ENCODE data around the gene SCAMP1.
"Not testable (repeated sequence)": the region's sequence is repeated elsewhere in the genome, so short reads cannot be mapped to it uniquely, and the experiment has no call there.

Gene SCAMP1, protein sequence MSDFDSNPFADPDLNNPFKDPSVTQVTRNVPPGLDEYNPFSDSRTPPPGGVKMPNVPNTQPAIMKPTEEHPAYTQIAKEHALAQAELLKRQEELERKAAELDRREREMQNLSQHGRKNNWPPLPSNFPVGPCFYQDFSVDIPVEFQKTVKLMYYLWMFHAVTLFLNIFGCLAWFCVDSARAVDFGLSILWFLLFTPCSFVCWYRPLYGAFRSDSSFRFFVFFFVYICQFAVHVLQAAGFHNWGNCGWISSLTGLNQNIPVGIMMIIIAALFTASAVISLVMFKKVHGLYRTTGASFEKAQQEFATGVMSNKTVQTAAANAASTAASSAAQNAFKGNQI

GRCh38 chr5:78359831-78360673 lies at the start of gene SCAMP1:
SCAMP1 (plus strand) TSS chr5:78360617; CDS start chr5:78360672, 55 bp downstream.
- no peak for FAIRE-seq

GRCh38 chr5:78317515-78317914 lies 42.9 kb upstream of the SCAMP1 start:
- FAIRE-seq, result no peak

GRCh38 chr5:78318337-78318736 lies 42.1 kb upstream of the SCAMP1 start:
- FAIRE-seq, result no peak

DNA sequence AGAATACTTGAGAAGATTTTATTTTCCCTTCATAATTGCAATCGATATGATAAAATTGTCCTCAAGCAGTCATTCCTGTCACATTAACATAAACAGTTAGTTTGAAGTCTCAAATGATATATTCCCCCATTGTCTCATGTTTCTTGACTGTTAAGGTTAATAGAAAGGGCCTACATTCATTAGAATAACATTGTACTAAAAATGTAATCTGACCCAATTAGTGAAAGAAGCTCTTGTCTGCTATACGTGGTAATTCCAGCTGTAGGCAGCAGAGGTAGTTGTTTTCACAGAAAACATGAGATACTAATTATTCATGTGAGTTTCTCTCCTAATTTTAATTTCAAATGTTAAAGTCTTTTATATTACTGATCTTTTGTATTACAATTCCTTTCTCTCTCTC lies 40.0 kb upstream of the SCAMP1 start:
- FAIRE-seq, result peak; percentile 92

DNA sequence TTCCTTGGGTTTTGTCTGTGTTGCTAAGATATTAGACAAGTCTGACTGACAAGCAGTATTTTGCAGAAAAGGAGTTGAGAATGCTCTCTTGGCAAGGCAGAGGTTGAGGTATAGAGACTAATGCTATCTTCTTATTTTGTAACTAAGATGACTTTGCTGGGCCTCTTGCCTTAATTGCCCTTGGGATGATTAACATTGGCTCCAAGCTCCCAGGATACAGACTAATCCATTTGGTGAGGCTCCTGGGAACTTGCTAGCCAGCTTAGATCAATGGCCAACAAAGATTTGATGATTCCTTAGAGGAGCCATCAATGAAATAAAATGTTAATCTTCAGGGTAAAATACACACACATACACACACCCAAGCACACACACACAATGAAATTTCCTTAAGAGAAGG lies 37.2 kb upstream of the SCAMP1 start:
- no peak for FAIRE-seq

- no peak for FAIRE-seq
Measured at GRCh38 chr5:78326930-78327329, 33.5 kb upstream of the SCAMP1 start.

DNA sequence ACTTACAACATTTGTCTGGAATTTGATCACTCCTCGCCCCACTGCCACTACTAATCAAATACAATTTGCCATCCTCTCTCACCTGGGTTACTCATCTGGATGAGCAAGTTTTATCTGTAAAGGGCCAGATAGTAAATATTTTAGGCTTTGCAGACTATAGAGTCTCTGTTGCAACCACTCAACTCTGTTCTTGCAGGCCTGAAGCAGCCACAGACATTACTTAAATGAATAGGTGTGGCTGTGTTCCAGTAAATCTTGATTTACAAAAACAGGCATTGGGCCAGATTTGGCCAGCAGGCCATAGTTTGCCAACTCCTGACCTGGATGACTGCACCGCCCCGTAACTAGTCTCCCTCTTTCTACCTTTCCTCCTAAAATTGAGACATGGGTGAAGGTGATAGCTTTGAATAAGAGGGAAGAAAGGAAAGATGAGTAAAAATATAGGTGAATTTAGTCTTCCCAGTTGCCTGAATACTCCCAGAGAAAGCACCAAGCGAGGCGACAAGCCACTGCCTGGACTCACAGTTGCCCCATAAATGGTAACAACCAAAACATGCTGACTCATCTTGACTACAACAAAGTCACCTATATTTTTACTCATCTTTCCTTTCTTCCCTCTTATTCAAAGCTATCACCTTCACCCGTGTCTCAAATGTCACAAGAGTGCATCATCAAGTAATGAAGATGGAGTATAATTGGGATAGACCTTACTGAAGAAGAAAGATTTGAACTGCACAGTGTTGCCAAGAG lies 32.5 kb upstream of the SCAMP1 start:
- no peak for FAIRE-seq

DNA sequence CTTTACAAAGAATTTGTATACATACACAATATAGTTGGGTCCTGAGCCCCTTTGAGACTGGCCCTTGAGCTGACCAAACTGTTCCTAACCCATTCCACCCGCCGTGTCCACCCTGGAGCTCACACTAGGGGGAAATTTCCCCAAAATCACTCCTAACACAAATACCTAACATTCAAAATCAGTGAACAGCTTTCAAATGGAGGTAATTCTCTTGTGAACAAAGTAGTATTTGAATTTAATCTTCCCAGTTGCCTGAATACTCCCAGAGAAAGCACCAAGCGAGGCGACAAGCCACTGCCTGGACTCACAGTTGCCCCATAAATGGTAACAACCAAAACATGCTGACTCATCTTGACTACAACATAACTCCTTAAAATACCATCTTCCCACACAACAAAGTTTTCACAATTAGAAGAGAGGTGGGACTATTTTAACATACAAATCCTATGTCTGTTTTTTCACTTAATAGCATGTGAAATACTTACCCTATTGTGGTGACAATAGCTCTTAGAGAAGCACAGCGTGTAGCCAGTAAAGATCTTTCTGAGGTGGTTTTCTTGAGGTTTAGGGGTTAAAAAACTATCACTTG lies 31.7 kb upstream of the SCAMP1 start:
- no peak for FAIRE-seq

DNA sequence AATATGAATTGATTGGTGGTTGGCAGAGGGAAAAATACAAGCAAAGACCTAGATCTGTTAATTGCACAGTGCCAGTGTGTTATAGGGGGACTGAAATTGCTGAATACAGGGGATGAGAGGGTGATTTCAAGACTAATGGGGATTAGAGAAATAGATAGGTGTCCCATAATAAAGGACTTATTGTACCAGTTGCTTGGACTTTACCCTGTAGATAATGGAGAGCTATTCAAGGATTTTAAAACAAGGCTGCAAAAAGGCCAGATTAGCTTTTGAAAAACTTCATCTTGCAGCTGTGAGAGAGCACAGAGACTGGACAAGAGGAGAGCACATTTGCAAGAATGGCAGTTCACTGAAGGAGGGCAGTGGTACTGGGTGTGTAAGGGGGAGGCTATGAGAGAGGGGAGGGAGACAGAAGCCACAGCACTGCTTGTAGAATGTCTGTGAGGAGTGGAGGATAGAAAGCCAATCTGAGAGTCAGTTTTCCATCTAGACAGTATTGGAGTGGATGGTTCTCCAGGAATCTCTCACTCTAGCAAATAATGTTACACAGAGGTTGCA lies 28.8 kb upstream of the SCAMP1 start:
- no peak for FAIRE-seq

GRCh38 chr5:78334811-78335210 lies 25.6 kb upstream of the SCAMP1 start:
- no peak for FAIRE-seq

DNA sequence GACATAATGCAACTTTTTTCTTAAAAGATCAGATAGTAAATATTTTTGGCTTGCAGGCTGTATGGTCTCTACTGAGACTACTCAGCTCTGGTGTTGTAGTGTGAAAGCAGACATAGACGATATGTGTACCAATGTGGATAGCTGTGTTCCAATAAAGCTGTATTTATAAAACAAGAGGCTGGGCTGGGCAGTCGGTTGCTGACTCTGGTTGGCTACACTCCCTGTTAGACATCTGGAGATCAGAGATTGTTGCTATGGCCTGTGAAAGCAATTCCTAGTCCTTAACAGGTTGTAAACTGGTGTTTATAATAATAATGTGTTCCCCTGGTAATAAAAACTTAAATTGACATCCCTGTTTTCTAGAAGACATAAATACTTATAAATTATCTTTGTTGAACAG lies 24.4 kb upstream of the SCAMP1 start:
- no peak for FAIRE-seq

- no peak for FAIRE-seq
Measured at GRCh38 chr5:78336698-78337097, 23.7 kb upstream of the SCAMP1 start.

GRCh38 chr5:78339617-78340436 lies 20.6 kb upstream of the SCAMP1 start:
- no peak for FAIRE-seq

- no peak for FAIRE-seq
Measured at GRCh38 chr5:78341440-78341839, 19.0 kb upstream of the SCAMP1 start.

- FAIRE-seq, result no peak
Measured at GRCh38 chr5:78345485-78345884, 14.9 kb upstream of the SCAMP1 start.

GRCh38 chr5:78353520-78353919 lies 6.9 kb upstream of the SCAMP1 start:
- FAIRE-seq, result no peak

GRCh38 chr5:78354066-78354670 lies 6.2 kb upstream of the SCAMP1 start:
- FAIRE-seq, result no peak

- no peak for FAIRE-seq
Measured at GRCh38 chr5:78355561-78355960, 4.9 kb upstream of the SCAMP1 start.

DNA sequence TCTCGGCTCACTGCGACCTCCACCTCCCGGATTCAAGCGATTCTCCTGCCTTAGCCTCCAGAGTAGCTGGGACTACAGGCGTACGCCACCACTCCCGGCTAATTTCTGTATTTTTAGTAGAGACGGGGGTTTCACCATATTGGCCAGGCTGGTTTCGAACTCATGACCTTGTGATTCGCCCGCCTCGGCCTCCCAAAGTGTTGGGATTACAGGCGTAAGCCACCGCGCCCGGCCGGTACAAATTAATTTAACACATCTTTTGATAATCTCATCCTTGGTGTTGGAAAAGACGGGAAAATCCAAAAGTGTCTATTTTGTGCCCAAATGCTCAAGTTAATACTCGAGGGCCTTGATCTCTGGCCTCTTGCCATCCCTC lies 974 bp upstream of the SCAMP1 start:
- FAIRE-seq, result not testable (repeated sequence)

DNA sequence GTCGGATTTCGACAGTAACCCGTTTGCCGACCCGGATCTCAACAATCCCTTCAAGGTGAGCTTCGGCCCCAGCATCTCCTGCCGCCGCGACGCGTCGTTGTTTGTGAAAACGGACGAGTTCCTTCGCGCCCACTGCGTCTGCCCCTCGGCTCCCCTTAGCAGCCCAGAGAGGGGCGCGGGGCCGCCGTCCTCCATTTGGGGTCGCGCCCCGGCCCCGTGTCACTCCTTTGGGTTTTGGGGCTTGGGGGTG lies 182 bp downstream of the SCAMP1 start:
- no peak for FAIRE-seq

- no peak for FAIRE-seq
Measured at GRCh38 chr5:78360924-78361630, 660 bp downstream of the SCAMP1 start.

Measured in A204.1 (cell line).